Superior temporal gyrus (tissue), 1 donor: ENCODE measurements around the gene CCDC40.

ENCODE experiments used
- DNase-seq: peaks from one replicate; pipeline ENCODE4 v3.0.0-alpha.2; 2016; ENCODE audit errors: extremely low spot score

CCDC40 gene

DNA sequence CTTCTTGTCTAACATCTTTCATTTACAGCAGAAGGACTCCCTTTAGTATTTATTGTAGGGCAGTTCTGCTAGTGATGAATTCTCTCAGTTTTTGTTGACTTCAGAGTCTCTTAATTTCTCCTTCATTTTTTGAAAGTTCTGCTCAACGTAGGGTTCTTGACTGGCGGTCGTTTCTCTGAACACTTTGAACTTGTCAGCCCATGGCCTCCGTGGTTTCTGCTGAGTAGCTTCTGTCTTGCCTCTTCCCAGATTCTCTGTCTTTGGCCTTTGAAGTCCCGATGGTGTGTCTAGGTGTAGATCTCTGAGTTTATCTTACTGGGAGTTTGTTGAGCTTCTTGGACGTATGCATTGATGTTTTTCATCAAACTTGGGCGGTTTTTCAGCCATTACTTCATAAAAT is 78.3 kb downstream of the CCDC40 start:
- no peak for DNase-seq

DNA sequence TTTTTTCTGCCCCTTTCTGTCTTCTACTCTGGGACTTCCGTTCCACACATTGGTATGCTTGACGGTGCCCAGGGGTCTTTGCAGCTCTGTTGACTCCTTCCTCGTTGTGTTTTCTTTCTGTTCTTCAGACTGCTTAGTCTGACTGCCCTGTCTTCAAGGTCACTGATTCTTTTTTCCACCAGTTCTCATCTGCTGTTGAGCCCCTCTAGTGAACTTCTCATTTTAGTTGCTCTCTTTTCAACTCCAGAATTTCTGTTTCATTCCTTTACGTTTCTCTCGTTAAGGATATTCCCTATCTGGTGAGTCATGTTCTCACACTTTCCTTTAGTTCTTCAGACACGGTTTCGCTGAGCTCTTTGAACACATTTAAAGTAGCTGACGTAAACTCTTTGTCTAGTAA is 78.7 kb downstream of the CCDC40 start:
- no peak for DNase-seq

DNA sequence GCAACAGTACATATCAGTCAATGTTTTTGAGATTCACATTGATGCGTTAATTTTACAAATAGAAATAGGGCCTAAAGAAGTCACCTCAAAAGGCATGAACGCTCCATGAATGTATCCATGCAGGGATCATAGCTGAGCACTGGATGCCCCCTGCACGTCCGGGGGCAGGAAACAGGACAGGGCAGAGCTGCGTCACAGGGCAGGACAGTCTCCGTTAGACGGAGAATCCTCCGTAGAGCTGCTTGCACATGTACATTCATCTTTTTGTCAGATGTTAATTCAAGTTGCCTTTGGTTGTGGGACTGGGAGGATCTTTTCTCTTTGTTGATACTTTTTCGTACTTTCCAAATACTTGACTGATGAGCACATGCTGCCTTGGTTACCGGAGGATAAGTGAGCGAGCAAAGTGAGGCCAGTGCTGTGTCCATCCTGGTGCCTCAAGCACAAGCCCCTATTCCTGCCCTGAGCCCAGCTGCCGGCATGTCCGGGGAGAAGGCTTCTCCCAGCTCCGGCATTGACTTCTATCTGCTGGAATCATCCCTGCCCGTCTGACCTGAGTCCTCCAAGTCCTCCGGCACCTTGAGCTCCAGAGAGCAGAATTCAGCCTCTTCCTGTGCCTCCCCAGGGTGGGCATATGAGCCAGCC is 80.0 kb downstream of the CCDC40 start:
- DNase-seq: no peak

DNA sequence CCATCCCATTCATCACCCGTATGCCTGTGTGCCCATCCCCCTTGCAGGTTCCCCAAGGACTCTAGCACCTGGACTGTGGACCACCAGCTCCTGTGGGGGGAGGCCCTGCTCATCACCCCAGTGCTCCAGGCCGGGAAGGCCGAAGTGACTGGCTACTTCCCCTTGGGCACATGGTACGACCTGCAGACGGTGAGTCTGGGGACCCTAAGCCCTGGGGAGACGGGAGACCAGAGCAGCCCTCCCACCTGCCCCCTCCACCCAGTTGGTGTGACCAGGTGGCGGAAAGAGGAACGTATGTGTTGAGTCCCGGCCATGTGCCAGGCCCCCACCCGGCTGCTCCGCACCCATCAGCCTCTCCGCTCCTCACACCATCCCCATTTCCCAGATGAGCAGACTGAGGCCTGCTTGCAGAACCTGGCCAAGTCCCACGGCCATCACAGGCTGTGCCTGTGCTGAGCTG is 80.5 kb downstream of the CCDC40 start:
- no peak for DNase-seq

DNA sequence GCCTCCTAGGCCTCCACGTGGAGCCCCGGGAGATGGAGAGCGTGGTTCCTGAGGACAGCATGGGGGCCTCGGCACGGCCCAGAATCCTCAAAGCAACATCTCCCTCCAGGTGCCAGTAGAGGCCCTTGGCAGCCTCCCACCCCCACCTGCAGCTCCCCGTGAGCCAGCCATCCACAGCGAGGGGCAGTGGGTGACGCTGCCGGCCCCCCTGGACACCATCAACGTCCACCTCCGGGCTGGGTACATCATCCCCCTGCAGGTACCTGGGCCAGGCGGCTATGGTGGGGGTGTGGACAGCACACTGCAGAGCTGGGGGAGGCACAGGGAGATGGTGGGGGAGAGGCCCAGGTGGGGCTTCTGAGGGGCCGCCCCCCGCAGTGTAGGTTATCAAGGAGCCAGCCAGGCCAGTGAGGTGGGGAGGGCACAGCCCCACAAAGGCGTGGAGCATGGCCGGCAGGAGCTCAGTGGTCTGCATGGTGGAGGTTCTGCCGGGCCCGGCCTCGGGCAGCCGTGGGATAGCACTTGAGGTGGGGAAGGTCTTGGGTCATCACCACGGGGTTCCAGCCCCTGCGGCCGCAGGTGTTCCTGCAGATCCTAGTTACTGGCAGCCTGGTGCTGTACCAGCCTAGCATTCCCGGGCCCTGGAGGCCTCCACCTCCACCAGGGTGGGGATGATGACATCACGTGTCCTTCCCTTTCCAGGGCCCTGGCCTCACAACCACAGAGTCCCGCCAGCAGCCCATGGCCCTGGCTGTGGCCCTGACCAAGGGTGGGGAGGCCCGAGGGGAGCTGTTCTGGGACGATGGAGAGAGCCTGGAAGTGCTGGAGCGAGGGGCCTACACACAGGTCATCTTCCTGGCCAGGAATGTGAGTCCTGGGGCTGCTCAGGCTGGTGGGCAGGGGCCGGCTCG is 81.3 kb downstream of the CCDC40 start:
- no peak for DNase-seq

DNA sequence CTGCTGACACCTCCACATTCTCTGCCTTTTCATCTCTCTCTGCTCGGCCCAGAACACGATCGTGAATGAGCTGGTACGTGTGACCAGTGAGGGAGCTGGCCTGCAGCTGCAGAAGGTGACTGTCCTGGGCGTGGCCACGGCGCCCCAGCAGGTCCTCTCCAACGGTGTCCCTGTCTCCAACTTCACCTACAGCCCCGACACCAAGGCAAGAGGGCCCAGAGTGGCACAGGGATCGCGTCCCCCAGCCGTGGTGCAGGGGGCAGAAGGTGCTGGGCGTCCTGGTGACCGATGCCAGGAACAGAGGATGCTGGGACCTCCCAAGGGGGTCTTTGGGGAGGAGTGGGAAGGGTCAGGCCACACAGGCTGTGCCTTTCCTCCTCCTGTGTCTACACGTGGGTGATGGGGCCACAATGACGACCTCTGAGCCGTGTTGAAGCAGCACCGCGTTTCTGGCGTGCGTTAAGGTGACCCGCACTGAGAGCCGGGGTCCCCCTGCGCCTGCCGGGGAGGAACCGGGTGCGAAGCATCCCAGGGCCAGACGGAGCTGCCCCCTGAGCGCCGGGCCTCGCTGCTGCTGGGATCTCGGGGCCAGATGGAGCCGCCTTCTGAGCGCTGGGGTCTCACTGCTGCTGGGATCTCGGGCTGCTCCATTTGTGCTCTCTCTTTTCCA is 82.3 kb downstream of the CCDC40 start:
- no peak for DNase-seq

DNA sequence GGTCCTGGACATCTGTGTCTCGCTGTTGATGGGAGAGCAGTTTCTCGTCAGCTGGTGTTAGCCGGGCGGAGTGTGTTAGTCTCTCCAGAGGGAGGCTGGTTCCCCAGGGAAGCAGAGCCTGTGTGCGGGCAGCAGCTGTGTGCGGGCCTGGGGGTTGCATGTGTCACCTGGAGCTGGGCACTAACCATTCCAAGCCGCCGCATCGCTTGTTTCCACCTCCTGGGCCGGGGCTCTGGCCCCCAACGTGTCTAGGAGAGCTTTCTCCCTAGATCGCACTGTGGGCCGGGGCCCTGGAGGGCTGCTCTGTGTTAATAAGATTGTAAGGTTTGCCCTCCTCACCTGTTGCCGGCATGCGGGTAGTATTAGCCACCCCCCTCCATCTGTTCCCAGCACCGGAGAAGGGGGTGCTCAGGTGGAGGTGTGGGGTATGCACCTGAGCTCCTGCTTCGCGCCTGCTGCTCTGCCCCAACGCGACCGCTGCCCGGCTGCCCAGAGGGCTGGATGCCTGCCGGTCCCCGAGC is 82.9 kb downstream of the CCDC40 start:
- DNase-seq: no peak

DNA sequence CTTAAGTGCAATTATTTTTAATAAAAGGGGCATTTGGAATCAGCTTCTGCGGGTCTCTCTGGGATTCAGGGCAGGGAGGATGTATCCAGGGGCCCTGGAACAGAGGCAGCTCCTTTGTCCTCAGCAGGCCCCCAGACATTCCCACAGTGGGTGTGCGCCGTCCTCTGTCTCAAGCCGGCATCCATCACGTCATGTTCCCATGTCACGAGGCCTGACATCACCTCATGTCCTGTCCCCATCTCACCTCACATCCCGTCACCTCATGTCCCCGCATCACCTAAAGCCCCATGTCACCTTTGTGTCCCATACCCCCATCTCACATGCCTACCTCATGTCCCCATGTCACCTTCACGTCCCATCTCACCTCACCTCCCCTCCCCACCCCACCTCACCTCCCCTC is 83.4 kb downstream of the CCDC40 start:
- DNase-seq: no peak

DNA sequence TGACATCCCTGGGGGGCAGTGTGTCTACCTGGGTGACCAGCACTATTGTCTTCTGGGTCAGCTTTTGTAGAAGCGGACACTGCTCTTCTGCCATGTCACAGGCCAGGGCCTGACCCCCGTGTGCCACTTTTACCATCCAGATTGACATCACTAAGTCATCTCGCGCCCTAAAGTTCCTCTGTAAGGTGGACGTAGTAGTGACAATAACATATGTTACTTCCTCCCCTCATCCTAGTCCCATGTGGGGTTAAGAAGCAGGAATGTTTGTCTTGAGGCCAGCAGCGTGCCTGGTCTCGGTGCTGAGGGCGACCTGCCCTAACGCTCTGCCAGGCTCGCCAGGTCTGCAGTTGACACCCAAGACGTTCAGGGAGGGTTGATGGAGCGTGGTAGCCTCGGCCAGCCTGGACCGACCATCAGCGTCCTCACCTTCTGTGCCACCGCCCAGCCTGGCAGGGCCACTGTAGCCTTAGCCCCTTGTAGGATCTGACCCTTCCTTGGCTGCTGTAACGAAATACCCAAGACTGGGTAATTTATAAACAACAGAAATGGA is 85.7 kb downstream of the CCDC40 start:
- no peak for DNase-seq

DNA sequence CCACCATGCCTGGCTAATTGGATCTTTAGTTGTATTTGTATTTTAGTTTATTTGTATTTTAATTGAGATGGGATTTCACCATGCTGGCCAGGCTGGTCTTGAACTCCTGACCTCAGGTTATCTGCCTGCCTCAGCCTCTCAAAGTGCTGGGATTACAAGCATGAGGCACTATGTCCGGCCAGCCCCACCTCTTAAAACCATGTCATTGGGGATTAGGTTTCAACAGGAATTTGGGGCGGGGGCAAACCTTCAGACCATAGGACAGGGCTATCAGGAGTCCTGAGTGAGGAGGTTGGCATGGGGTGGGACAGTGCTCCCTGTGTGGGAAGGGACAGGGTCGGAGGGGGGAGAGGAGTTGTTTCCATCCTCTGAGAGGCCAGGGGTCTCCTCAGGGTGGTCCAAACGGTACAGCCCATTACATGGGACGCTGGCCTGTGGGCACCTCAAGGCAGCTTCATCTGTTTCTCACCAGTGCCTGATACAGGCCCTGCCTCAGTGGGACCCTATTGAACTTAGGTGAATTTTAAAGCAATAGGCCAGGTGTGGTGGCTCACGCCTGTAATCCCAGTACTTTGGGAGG is 86.6 kb downstream of the CCDC40 start:
- no peak for DNase-seq

DNA sequence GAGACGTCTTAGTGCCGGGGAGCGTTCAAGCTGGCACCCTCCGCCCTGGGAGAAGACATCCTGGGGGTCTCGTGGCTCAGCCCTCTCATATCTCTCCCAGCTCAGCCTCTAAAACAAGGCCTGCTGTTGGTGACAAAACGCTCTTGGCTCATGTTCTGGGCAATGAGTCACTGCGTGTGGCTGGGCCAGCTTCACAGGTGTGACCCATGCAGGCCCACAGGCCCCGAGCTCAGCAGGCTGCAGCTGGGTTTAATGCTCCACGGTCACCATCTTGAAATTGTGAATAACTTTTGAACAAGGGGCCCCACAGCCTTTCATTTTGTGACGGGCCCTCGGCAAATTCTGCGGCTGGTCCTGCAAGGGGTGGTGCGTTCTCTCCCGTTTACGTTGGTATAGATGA is 87.3 kb downstream of the CCDC40 start:
- no peak for DNase-seq

DNA sequence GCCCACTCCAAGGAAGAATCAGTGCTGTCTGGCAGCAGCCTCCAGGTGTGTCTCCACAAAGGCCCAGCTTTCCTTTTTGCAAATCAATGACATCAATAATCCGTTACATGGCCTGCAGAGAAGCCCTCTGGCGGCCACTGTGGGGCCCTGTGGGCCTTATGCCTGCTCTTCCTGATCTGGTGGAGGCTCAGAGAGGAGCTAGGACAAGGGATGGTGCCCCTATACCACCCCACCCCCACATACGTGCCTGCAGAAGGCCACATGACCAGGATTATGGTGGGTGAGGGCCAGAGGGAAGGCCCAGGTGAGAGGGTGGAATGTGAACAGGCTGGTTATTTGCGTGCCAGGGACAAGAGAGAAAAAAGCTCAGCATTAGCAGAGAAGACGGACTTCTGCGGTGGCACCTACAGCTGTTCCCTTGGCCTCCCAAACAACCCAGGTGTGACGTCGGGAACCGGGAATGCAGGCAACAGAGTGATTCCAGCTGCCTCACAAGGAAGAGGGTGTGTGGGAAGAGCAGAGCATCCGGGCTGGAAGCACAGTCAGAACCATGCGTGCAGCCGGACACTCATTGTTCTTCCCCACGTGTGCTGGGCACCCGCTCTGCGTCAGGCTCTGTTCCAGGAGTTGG is 88.0 kb downstream of the CCDC40 start:
- DNase-seq: no peak

DNA sequence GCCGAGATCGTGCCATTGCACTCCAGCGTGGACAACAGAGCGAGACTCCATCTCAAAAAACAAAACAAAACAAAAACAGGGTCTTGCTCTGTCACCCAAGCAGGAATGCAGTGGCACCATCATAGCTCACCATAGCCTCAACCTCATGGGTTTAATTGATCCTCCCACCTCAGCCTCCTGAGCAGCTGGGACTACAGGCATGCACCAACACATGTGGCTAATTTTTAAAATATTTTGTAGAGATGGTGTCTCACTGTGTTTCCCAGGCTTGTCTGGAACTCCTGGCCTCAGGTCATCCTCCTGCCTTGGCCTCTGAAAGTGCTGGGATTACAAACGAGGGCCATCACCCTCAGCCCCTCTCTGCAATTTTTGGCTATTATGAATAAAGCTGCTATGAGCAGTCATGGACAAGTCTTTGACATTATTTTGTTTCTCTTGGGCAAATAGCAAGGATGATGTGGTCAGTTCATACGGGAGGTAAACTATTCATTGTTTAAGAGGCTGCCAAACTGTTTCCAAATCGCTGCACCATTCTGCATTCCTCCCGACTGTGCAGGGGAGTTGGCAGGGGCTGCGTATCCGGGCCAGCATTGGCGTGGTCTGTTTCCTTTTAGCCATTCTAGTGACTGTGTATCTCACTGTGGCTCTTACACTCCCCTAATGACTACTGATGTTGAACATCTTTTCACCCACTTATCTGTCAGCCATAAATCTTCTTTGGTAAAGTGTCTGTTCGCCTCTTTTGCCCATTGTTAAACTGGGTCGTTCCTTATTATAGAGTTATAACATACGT is 89.4 kb downstream of the CCDC40 start:
- no peak for DNase-seq

DNA sequence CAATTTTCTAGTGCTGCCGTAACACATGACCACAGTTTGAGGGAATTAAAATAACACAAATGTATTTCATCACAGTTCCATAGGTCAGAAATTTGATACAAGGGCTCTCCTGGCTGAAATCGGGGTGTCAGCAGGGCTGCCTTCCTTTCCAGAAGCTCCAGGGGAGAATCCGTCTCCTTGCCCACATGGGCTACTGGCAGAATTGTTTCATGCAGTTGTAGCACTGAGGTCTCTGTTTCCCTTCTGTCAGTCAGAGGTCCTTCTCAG is 89.9 kb downstream of the CCDC40 start:
- no peak for DNase-seq

DNA sequence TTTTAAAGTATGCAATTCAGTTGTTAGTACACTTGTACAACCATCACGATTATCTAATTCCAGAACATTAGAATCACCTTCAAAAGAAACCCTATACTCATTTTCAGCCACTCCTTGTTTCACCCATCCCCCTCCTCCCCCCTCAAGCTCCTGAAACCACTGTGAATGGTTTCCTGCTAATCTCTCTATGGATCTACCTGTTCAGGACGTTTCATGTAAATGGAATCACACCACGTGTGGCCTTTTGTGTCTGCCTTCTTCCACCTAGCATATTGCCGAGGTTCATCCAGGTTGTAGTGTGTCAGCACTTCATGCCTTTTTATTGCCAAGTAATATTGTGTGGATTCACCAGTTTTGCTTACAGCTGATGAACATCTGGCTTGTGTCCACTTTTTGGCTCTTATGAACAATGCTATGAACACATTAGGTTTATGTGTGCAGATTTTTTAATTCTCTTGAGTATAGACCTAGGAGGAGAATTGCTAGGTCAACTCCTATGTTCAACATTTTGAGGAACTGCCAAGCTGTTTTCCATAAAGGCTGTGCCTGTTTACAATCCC is 92.6 kb downstream of the CCDC40 start:
- no peak for DNase-seq

DNA sequence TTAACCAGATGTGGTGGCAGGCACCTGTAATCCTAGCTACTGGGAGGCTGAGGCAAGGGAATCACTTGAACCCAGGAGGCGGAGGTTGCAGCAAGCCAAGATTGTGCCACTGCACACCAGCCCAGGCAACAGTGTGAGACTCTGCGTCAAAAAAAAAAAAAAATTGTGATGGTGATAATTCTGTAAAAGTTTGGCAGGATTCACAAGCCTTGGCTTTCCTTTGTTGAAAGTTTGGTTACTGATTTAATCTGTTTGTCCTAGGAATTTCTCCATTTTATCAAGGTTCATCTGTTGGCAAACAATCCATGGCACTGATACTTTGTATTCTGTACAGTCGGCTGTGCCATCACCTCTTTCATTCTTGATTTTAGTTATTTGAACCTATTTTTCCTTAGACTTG is 94.5 kb downstream of the CCDC40 start:
- no peak for DNase-seq

DNA sequence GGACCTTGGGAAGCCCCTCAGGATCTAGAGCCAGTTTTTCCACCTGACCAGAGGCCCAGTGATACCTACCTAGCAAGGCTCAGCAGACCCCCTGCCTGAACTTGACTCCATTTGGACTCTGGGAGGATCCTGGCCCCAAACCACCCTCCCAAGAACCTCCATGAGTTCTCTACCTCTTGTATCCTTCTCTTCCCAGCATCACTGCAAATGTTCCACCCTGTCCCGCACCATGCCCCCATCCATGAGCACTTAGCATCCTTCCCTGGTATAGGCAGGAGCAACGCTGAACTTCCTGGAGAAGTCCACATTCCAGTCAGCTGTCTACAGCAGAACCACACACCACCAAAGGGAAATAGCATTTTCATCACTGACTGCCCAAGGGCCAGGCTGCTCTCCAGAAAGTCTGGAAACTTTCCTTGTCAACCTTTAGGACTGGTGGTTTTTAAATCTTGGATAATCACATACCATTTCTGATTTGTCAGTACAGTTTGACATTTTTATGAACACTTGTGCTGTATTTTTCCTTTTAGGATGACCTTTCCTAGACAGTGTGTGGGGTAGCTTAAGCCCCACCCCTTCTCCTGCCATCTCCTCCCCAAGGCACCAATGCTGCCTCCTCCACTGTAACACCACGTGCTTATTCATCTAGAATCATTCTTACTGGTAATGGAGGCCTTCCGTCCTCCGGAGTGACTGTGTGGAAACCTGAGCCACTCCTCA is 96.6 kb downstream of the CCDC40 start:
- no peak for DNase-seq

DNA sequence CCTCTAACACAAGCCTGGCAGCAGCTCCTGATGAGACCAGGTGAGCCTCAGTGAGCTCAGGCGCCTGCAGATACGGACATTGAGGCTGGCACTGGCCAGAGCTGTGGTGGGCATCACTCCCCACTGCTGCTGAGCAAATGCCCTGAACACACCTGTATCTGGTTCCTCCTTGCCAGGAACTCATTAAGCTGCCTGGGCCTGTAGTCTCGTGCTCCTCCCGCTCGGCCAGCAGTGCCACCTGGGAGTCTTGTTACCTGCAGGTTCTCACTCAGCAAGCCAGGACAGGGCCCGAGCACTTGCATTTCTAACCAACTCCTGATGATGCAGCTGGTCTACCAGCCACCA is 97.2 kb downstream of the CCDC40 start:
- DNase-seq: no peak

DNA sequence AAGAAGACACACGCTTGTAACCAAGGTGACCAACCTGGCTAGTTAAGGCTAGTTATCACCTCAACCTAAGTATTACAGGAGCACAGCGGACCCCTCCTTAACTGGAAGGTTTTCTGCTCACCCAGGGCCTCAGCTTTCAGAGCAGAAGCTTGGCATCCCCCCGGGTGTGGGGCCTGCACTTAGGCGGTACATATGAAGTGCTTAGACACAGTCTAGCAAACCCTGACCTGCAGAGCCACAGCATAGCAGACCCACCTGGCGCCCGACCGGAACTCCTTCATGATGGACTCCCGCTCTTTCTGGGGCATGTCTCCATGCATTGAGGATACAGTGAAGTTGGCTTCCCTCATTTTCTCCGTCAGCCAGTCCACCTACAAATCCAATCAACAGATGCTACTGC is 100.7 kb downstream of the CCDC40 start:
- no peak for DNase-seq

DNA sequence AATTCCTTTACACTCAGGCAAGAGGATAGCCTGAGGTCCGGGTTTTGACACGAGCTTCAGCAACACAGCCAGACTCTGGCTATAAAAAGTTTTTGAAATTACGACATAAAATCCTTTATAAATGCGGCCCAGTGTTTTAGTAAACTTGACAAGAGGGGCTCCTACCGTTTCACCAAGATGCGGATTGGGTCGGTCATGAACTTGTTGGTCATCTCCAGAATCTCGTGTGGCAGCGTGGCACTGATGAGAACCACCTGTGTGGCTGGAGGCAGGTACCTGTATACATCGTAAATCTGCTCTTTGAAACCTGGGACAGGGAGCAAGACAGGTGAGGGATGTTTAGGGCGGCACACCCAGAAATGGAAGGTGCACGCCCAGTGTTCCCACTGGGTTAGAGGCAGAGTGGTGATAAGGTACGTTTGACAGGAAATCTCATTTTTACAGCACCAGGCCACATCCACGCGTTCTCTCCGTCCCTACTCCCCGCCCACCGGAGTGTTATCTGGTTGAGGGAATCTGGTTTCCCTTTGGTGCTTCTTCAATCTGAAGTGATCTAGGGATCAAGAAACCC is 102.5 kb downstream of the CCDC40 start:
- no peak for DNase-seq
